ENCODE measurements around the gene B3GNT5.

Gene B3GNT5

GRCh38 chr3:183244219-183244618, 8.8 kb upstream of the B3GNT5 start:
- no peak for TF ChIP-seq CTCF (IDR thresholded peaks at IDR 0.05; ENCODE audit: low read depth, low read length, missing control alignments)
- H3K4me3 ChIP-seq (replicated peaks; ENCODE audit: low read depth, low read length), result no peak overlapping the region
- no peak for DNase-seq (ENCODE audit: extremely low read depth, low read depth)

GRCh38 chr3:183244981-183245476, 8.0 kb upstream of the B3GNT5 start:
- no peak overlapping the region for H3K4me3 ChIP-seq (replicated peaks; ENCODE audit: low read depth, low read length)
- no peak for DNase-seq (ENCODE audit: extremely low read depth, low read depth)
- TF ChIP-seq CTCF (IDR thresholded peaks at IDR 0.05; ENCODE audit: low read depth, low read length, missing control alignments), result no peak

GRCh38 chr3:183247011-183247589, 6.0 kb upstream of the B3GNT5 start:
- no peak for TF ChIP-seq CTCF (IDR thresholded peaks at IDR 0.05; ENCODE audit: low read depth, low read length, missing control alignments)
- no peak for DNase-seq (ENCODE audit: extremely low read depth, low read depth)
- no peak overlapping the region for H3K4me3 ChIP-seq (replicated peaks; ENCODE audit: low read depth, low read length)

- no peak for TF ChIP-seq CTCF (IDR thresholded peaks at IDR 0.05; ENCODE audit: low read depth, low read length, missing control alignments)
- DNase-seq (ENCODE audit: extremely low read depth, low read depth), result no peak
- H3K4me3 ChIP-seq (replicated peaks; ENCODE audit: low read depth, low read length), result no peak overlapping the region
These were observed 3.9 kb upstream of the B3GNT5 start for GRCh38 chr3:183249006-183249718.

DNA sequence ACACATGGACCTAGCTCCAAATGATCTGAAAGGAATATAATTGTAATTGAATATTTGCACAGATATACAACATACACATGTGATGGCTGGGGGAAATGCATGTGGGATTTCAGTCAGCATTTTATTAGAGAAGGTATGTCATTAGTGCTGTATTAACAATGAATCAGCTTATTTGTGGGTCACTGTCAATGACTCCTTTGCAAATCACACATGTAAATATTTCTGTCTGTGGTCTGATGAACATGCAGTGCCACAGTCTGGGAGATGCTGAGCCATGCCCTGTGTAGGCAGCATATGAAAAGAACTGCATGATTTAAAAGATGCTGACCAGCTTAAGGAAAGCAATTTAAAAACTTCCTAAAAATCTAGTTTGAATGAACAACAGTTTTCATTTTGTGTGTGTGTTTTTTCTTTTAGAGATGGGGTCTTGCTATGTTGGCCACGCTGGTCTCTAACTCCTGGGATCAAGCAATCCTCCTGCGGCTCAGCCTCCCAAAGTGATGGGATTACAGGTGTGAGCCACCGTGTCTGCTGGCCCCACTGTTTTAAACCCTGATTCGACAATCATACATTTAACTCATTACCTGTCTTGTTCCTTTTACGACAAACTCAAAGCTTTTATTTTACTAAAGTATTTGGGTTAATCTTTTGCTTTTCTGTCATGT, 803 bp upstream of the B3GNT5 start:
- no peak for DNase-seq (ENCODE audit: extremely low read depth, low read depth)
- H3K4me3 ChIP-seq (replicated peaks; ENCODE audit: low read depth, low read length), result no peak overlapping the region
- no peak for TF ChIP-seq CTCF (IDR thresholded peaks at IDR 0.05; ENCODE audit: low read depth, low read length, missing control alignments)

DNA sequence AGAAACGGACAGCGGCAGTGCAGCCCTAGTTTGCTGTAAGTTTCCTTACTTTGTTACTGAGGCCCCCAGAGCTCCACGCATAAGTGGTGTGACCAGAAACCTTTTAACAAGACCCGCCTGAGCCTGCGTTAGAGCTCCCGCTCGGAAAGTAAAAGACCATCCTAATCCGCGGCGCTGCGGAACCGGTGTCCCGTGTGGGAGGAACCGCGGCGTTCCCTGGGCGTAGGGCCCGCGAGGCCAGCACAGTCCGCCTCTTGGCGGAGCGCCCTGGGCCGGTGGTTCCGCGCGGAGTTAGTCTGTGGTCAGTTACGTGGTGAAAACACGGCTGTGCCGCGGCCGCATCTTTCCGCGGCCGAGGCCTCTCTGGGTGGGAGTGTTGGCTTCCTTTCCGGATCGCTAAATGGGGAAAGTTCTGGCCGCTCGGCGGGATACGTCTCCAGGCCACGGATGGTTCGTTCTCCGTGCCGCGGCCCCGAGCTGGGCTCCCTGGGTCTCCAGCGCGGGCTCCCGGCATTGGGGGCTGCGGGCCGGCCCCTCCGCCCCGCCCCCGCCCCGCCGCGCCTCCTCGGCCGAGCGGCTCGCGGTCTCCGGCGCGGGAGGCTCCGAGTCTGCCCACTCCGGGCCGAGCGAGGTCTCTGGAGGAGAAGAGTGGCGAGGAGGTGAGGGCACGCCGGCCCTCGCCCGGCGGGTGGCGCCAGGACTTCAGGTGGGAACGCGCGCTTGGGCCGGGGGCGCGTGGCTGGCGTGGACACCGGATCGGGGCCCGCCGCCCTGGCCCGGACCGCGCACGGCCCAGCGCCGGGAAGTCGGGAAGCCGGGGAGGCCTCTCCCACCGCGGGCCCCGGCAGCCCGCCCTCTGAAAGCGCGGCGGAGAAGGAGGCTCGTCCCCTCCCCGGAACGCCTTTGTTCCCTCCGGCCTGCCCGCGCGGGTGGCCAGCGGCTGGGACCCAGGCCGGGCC, 754 bp downstream of the B3GNT5 start:
- DNase-seq (ENCODE audit: extremely low read depth, low read depth), result no peak

More for the DNA sequence above, 754 bp downstream of the B3GNT5 start:
- H3K4me3 ChIP-seq (replicated peaks; ENCODE audit: low read depth, low read length), result peak overlapping the region; percentile 72
- TF ChIP-seq CTCF (IDR thresholded peaks at IDR 0.05; ENCODE audit: low read depth, low read length, missing control alignments), result no peak
